Stimulated activated CD8-positive, alpha-beta memory T cell treated with anti-CD3 and anti-CD28 coated beads, Interleukin-15, amount 100 ng/mL, for 4 hours (primary cell): ENCODE results near the gene SUPT5H.
"Not testable (repeated sequence)": the region's sequence is repeated elsewhere in the genome, so short reads cannot be mapped to it uniquely, and the experiment has no call there.

Source experiments
- DNase-seq, 2 donors: peaks; one replicate each; pipeline ENCODE4 v3.0.0-alpha.2; 2020; ENCODE audit warnings: low read depth in 2 of 2

The SUPT5H gene

GRCh38 chr19:39425744-39426143 lies 19.6 kb upstream of the SUPT5H start:
- DNase-seq = no peak

GRCh38 chr19:39426170-39426569 lies 19.2 kb upstream of the SUPT5H start:
- no peak for DNase-seq

- DNase-seq = no peak
Observed at GRCh38 chr19:39427707-39428106, 17.7 kb upstream of the SUPT5H start.

GRCh38 chr19:39428283-39429112 lies 16.9 kb upstream of the SUPT5H start:
- no peak for DNase-seq

GRCh38 chr19:39430675-39431593 lies 14.4 kb upstream of the SUPT5H start:
- no peak for DNase-seq

- no peak for DNase-seq
Observed at GRCh38 chr19:39432677-39433025, 12.7 kb upstream of the SUPT5H start.

- DNase-seq = no peak
Observed at GRCh38 chr19:39433480-39434079, 11.8 kb upstream of the SUPT5H start.

GRCh38 chr19:39434123-39435076 lies 11.0 kb upstream of the SUPT5H start:
- no peak for DNase-seq

GRCh38 chr19:39435499-39436349 lies 9.7 kb upstream of the SUPT5H start, which contains the start of gene RPS16:
RPS16 (minus strand) TSS chr19:39435949; CDS start chr19:39435895, 54 bp downstream.
- DNase-seq = peak; percentile 99

- no peak for DNase-seq
Observed at GRCh38 chr19:39436350-39436716, 9.0 kb upstream of the SUPT5H start.

- no peak for DNase-seq
Observed at GRCh38 chr19:39438270-39438934, 7.0 kb upstream of the SUPT5H start.

GRCh38 chr19:39444598-39445195 lies 685 bp upstream of the SUPT5H start:
- no peak for DNase-seq

GRCh38 chr19:39446365-39447084 lies 1.1 kb downstream of the SUPT5H start:
- DNase-seq = no peak

GRCh38 chr19:39448271-39448670 lies 2.9 kb downstream of the SUPT5H start:
- no peak for DNase-seq

- no peak for DNase-seq
Observed at GRCh38 chr19:39449116-39449797, 3.9 kb downstream of the SUPT5H start.

- not testable (repeated sequence) for DNase-seq
Observed at GRCh38 chr19:39451257-39451656, 5.9 kb downstream of the SUPT5H start.

GRCh38 chr19:39463403-39463802 lies 18.0 kb downstream of the SUPT5H start:
- DNase-seq = no peak
